C4-2B (cell line): Measurements from ENCODE around the gene SLC6A19.

ENCODE experiments used
- CTCF ChIP-seq: fragments of 450-650 bp; conservative IDR thresholded peaks from 2 replicates; pipeline ENCODE4 v1.5.1; 2017; ENCODE audit warnings: mild to moderate bottlenecking
- ZFX ChIP-seq: fragments of 450-650 bp; IDR thresholded peaks from 2 replicates; pipeline ENCODE4 v1.6.1; 2017

GRCh38 chr5:1230551-1230950, 29.2 kb downstream of the SLC6A19 start:
- TF ChIP-seq CTCF (no peak), ZFX (no peak)
